Measurements from ENCODE around the gene VAV2. TPM values are rescaled to one million over a fixed set of nuclear protein-coding genes. Genes with fewer than 3 reads are reported as not detected.

Gene VAV2
- total and polyA plus RNA-seq, 9 of the 15 experiments (the other 6 are each of a cell fraction or from before 2014, with no cell fraction given): 0.01 to 2.7 (median 1.0) TPM; not detected in 1

DNA sequence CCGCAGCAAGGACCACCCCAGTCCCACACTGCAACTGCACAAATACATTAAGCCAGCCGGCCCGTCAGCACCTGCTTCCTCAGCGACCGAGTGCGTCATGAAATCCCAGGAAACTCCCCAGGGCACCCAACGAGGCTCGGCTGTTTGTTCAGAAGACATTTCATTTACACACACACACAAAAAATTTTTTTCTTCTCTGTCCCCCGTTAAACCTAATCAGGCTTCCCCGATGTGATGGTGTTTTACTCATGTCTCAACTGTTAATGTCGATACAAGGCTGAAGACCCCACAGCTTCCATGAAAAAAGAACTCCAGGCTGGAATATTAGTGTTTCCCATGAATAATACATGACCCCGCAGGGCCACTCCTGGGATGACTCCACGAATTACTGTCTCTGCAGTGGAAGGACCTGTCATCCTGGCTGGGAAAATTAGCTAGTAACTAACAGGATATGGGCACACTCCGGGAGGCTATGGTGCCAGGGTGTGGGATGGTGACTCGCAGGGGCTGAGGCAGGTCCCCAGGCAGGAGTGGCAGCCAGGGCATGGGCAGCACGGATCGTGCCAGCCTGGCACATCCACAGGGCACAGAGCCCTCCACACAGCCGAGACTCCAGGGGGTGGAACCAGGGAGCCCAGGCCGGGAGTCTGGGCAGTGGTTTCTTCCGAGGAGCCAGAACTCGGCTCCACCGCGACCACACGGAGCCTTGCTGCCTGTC is 102.4 kb downstream of the VAV2 start:
- intact Hi-C loops (cut with micrococcal nuclease): no loop called here
- DNase-seq (ENCODE audit: extremely low read depth in 1 of 4, low spot score in 3 of 4) (no peak), FAIRE-seq (no peak), ATAC-seq (no peak)
- Histone ChIP-seq H3K9me3 (replicated peaks; ENCODE audit: control insufficient read depth, insufficient read depth, low read depth, low read length) (no peaks in the 10 kb centered on the region), H3K4me1 (replicated peaks in 1 of 2; ENCODE audit: control insufficient read depth in 2 of 2, insufficient read depth in 2 of 2, low read length in 2 of 2) (peaks cover 0 to 9% of the 10 kb centered on the region in 2 experiments; a peak in 2 of 5 replicates), H3K9me1 (ENCODE audit: control insufficient read depth, insufficient read depth, low read length) (no peaks in the 10 kb centered on the region), H4K20me1 (replicated peaks; ENCODE audit: control insufficient read depth, insufficient read depth, low read length) (peaks cover 36% of the 10 kb centered on the region), H3K4me3 (no peak overlapping the region), H3K79me2 (ENCODE audit: control insufficient read depth, insufficient read depth, low read length) (no peaks in the 10 kb centered on the region), H3K9ac (ENCODE audit: insufficient read depth in 1 of 2, low read depth in 2 of 2, low read length in 2 of 2) (no peak overlapping the region; a peak in 1 of 4 replicates), H3K27me3 (ENCODE audit: control insufficient read depth in 2 of 2, insufficient read depth in 2 of 2, low read length in 2 of 2) (peaks cover 23 to 70% of the 10 kb centered on the region in 2 experiments; a peak in 4 of 5 replicates), H2AFZ (ENCODE audit: low read depth, low read length) (no peak overlapping the region), H3K4me2 (ENCODE audit: insufficient read depth, low read length) (no peak overlapping the region), H3K27ac (ENCODE audit: extremely low read depth, low read depth, low read length) (no peak overlapping the region), H3K36me3 (ENCODE audit: control insufficient read depth, insufficient read depth, low read length) (no peaks in the 10 kb centered on the region)
- in situ Hi-C loops (cut with MboI): no loop called here
- WGBS (ENCODE audit: insufficient coverage, low coverage, missing lambda C conversion rate): 1% methylated on average over 23 of the region's 24 CpGs
- ChIA-PET CTCF (ENCODE audit: low intra/inter-chr PET ratio) (no interaction called here), POLR2A (interaction anchor here (0.7 kb wide), 1 partner anchor 1153 kb away, joined by 3 read pairs; no protein-coding TSS in a partner anchor)
- BruUV-seq (replicated peaks): no TSS peak
- TF ChIP-seq RCOR1 (IDR thresholded peaks at IDR 0.05; ENCODE audit: borderline replicate concordance in 1 of 2, low read depth in 2 of 2, low read length in 2 of 2) (no peak), HNRNPH1 (optimal IDR thresholded peaks at IDR 0.05; ENCODE audit: low read depth, low read length) (no peak), JUN (IDR thresholded peaks at IDR 0.05; ENCODE audit: borderline replicate concordance, low read depth, low read length) (no peak), JUN (CRISPR knock-in tag; IDR thresholded peaks at IDR 0.05; ENCODE audit: borderline replicate concordance) (no peak), ZFP36 (IDR thresholded peaks at IDR 0.05; ENCODE audit: low read depth, low read length, partially characterized antibody) (no peak), ARNT (IDR thresholded peaks at IDR 0.05) (no peak), PTBP1 (IDR thresholded peaks at IDR 0.05; ENCODE audit: low read depth, low read length) (no peak)
- TF ChIP-seq, protein P1, sequence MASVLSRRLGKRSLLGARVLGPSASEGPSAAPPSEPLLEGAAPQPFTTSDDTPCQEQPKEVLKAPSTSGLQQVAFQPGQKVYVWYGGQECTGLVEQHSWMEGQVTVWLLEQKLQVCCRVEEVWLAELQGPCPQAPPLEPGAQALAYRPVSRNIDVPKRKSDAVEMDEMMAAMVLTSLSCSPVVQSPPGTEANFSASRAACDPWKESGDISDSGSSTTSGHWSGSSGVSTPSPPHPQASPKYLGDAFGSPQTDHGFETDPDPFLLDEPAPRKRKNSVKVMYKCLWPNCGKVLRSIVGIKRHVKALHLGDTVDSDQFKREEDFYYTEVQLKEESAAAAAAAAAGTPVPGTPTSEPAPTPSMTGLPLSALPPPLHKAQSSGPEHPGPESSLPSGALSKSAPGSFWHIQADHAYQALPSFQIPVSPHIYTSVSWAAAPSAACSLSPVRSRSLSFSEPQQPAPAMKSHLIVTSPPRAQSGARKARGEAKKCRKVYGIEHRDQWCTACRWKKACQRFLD (CRISPR knock-in tag; IDR thresholded peaks at IDR 0.05): no peak
- TF ChIP-seq, protein P2, sequence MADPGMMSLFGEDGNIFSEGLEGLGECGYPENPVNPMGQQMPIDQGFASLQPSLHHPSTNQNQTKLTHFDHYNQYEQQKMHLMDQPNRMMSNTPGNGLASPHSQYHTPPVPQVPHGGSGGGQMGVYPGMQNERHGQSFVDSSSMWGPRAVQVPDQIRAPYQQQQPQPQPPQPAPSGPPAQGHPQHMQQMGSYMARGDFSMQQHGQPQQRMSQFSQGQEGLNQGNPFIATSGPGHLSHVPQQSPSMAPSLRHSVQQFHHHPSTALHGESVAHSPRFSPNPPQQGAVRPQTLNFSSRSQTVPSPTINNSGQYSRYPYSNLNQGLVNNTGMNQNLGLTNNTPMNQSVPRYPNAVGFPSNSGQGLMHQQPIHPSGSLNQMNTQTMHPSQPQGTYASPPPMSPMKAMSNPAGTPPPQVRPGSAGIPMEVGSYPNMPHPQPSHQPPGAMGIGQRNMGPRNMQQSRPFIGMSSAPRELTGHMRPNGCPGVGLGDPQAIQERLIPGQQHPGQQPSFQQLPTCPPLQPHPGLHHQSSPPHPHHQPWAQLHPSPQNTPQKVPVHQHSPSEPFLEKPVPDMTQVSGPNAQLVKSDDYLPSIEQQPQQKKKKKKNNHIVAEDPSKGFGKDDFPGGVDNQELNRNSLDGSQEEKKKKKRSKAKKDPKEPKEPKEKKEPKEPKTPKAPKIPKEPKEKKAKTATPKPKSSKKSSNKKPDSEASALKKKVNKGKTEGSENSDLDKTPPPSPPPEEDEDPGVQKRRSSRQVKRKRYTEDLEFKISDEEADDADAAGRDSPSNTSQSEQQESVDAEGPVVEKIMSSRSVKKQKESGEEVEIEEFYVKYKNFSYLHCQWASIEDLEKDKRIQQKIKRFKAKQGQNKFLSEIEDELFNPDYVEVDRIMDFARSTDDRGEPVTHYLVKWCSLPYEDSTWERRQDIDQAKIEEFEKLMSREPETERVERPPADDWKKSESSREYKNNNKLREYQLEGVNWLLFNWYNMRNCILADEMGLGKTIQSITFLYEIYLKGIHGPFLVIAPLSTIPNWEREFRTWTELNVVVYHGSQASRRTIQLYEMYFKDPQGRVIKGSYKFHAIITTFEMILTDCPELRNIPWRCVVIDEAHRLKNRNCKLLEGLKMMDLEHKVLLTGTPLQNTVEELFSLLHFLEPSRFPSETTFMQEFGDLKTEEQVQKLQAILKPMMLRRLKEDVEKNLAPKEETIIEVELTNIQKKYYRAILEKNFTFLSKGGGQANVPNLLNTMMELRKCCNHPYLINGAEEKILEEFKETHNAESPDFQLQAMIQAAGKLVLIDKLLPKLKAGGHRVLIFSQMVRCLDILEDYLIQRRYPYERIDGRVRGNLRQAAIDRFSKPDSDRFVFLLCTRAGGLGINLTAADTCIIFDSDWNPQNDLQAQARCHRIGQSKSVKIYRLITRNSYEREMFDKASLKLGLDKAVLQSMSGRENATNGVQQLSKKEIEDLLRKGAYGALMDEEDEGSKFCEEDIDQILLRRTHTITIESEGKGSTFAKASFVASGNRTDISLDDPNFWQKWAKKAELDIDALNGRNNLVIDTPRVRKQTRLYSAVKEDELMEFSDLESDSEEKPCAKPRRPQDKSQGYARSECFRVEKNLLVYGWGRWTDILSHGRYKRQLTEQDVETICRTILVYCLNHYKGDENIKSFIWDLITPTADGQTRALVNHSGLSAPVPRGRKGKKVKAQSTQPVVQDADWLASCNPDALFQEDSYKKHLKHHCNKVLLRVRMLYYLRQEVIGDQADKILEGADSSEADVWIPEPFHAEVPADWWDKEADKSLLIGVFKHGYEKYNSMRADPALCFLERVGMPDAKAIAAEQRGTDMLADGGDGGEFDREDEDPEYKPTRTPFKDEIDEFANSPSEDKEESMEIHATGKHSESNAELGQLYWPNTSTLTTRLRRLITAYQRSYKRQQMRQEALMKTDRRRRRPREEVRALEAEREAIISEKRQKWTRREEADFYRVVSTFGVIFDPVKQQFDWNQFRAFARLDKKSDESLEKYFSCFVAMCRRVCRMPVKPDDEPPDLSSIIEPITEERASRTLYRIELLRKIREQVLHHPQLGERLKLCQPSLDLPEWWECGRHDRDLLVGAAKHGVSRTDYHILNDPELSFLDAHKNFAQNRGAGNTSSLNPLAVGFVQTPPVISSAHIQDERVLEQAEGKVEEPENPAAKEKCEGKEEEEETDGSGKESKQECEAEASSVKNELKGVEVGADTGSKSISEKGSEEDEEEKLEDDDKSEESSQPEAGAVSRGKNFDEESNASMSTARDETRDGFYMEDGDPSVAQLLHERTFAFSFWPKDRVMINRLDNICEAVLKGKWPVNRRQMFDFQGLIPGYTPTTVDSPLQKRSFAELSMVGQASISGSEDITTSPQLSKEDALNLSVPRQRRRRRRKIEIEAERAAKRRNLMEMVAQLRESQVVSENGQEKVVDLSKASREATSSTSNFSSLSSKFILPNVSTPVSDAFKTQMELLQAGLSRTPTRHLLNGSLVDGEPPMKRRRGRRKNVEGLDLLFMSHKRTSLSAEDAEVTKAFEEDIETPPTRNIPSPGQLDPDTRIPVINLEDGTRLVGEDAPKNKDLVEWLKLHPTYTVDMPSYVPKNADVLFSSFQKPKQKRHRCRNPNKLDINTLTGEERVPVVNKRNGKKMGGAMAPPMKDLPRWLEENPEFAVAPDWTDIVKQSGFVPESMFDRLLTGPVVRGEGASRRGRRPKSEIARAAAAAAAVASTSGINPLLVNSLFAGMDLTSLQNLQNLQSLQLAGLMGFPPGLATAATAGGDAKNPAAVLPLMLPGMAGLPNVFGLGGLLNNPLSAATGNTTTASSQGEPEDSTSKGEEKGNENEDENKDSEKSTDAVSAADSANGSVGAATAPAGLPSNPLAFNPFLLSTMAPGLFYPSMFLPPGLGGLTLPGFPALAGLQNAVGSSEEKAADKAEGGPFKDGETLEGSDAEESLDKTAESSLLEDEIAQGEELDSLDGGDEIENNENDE (IDR thresholded peaks at IDR 0.05; ENCODE audit: low read depth, low read length): no peak

All from K562 (cell line).